DMS153 treated with DMSO at 0.1 percent for 48 hours (cell line): Measurements from ENCODE around the gene ALDH1A2.

Source experiments
- DNase-seq: peaks from one replicate; lab custom pipeline; 2025; ENCODE audit not compliant: unreplicated experiment; lab: John Stamatoyannopoulos, UW

ALDH1A2 gene

GRCh38 chr15:57947282-57947681 lies 118.2 kb downstream of the ALDH1A2 start:
- DNase-seq: no peak

- no peak for DNase-seq
These were observed 118.9 kb downstream of the ALDH1A2 start for GRCh38 chr15:57946491-57947048.

- no peak for DNase-seq
These were observed 119.9 kb downstream of the ALDH1A2 start for GRCh38 chr15:57945616-57946015.

DNA sequence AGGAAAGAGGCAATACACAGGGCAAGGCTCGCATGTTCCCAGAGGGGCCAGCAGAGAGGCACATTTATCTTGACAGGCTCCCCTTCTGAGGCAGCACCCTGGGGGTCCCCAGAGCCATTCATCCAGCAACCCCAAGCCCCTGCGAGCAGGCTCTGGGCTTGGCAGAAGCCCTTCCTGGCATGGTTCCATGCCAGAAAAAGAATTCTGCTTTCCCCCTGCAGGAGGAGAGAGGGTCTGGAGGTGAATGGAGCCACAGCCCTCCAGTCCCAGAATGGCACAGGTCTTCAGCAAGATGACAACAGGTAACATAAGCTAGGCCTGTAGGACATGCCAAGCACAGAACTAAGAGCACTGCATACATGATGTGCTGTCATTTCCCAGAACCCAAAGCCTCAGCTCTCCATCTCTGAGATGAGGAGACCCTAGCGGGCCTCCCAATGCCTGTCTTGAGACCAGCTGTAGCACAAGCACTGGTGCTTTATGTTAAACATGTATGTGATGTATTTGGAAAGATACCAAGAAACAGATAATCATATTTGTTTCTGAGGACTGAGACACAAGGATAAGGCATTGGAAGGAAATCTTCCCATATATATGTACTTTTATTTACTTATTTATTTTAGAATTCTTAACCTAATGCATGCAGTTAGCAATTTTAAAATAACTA lies 121.6 kb downstream of the ALDH1A2 start:
- no peak for DNase-seq

DNA sequence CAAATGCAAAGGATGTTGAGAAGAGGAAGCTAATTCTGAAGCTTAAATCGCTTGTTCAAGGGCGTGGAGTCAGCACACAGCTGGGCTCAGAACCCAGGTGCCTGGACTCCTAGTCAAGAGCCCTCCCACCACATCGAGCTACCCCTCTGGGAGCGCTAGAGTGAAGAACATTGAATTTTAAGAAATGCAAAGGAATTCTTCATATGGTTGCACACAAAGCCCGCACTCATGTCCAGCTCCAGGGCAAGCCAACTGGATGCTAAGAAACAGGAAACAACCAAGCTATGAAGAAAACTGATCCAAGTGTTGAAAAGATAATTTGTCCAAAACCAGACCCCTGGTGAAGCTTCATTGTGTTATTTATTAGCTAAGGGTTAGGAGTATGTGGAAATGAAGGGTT lies 122.3 kb downstream of the ALDH1A2 start:
- DNase-seq: no peak

- no peak for DNase-seq
These were observed 123.7 kb downstream of the ALDH1A2 start for GRCh38 chr15:57941816-57942215.

GRCh38 chr15:57932348-57932747 lies 133.2 kb downstream of the ALDH1A2 start:
- DNase-seq: no peak

DNA sequence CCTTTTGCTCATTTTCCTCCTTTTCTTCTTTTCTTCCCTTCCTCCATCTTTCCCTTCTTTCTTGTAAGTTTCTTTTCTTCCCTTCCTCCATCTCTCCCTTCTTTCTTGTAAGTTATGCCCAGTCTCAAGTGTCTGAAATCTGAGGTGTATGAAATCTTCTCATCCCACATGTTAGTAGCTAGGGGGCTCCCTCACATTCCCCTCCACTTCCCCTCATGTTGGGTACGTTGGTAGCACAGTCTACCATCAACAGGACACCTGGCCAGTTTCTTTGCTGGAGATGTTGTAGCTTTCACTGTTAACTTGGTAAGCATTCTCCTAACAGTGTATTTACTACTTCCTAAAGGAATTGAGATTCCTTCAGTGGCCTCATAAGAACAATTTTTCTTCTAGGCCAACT lies 133.9 kb downstream of the ALDH1A2 start:
- DNase-seq: no peak

- DNase-seq: no peak
These were observed 138.3 kb downstream of the ALDH1A2 start for GRCh38 chr15:57927091-57927631.

- DNase-seq: no peak
These were observed 139.9 kb downstream of the ALDH1A2 start for GRCh38 chr15:57925650-57926049.

- DNase-seq: no peak
These were observed 140.9 kb downstream of the ALDH1A2 start for GRCh38 chr15:57924598-57924997.

DNA sequence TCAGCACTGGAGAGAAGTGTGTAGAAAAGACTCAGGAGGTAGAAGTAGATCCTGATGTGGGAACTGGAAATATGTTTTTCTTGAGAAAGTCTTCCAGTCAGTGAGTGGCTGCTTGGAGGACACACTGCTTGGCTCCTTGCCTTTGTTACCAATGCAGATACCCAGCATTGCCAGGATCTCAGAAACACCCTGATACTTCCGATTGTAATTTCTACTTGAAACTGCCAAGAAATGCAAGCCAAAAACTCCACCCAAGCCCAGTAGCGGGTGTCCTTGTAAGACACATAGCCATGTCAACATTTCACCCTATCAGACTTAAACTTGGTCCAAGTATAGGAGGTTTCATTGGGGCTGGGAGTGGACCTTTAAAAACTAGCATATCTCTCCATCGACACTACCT lies 141.8 kb downstream of the ALDH1A2 start:
- DNase-seq: no peak

DNA sequence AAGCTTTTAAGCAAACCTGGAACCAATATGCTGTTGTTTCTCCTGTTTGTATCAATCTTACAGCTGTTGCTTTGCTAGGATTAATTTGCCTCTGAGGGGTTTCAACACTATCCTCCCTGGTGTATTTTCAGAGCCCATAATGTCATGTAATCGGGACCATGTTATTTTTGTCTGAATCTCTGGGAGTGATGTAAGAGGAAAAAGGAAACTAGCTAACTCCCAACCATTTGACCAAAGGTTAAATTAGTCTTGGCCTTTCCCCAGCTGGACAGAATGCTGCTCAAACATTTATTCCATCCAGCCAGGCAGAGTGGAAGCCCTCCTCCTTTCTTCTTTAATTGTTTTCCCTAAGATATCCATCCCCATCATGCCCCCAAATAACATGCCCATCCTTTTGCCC lies 142.2 kb downstream of the ALDH1A2 start:
- DNase-seq: no peak

DNA sequence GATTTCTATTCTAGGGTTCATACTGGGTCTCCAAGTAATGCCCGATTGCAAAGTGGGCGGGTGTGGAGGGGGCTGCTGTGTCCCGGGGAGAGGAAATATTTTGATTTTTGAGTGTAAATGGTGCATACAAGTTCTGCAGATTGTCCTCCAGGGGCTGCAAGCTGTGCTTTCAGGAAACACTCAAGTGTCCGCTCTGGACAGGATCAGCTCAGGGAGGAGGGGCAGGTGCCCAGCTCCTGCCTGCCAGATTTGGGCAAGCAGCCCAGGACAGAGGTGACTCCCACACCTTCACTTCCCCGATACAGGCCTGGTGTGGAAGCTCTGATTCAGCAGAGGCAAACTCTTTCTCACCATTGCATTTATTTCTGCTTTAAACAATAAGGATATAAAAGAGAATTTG lies 142.7 kb downstream of the ALDH1A2 start:
- no peak for DNase-seq

GRCh38 chr15:57921371-57921770 lies 144.1 kb downstream of the ALDH1A2 start:
- no peak for DNase-seq

- DNase-seq: no peak
These were observed 144.6 kb downstream of the ALDH1A2 start for GRCh38 chr15:57920911-57921310.

DNA sequence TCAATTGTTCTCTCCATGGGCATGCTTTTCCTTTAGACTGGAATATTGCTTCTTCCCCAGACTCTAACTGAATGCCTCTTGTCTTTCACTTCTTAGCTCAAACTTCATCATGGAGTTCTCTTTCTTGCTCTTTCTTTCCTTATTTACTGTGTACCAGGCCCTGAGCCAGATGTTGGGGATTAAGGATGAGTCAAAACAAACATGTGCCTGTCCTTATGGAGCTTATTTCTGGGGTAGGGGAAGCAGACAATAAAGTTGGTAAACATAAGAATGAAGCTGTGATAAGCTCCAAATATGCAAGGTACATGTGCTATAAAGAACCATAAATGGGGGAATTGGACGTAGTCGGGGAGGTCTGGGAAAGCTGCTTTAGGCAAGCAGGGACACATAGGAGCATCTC lies 145.8 kb downstream of the ALDH1A2 start:
- DNase-seq: no peak

GRCh38 chr15:57917998-57918397 lies 147.5 kb downstream of the ALDH1A2 start:
- DNase-seq: no peak

GRCh38 chr15:57916695-57917094 lies 148.8 kb downstream of the ALDH1A2 start:
- DNase-seq: no peak

DNA sequence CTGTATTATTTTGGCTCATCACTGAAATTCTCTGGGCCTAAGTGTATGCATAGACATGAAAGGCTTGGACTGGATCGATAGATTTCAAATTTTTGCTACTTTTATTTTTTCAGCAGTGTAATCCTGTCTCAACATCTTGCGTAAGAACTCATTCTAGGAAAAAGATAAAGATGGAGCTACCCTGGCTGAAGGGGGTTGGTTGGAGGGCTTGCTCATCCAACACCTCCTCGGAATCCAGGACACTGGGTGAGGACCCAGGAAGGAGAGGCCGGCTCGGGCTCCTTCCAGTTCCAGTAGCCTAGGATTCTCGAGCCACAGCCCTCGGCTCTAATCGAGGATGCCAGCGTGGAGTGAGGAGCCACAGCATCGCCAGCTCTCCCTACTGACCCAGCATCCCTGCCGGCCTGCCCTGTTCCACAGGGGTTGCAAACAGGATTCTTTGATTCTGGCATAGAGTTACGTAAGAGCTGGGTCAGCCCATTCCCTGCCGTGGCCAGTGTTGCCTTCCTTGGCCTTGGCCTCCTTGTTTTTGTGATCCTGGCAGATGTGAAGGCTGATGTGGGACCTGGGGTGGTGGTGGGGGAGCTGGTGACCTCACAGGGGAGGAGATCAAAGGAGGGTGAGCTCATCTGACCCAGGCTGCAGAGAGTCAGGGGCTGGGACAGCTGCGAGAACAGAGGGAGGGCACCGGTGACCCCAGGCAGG lies 149.5 kb downstream of the ALDH1A2 start:
- DNase-seq: no peak

GRCh38 chr15:57914350-57915055 lies 151.0 kb downstream of the ALDH1A2 start:
- DNase-seq: no peak

GRCh38 chr15:57911247-57911646 lies 154.3 kb downstream of the ALDH1A2 start:
- no peak for DNase-seq
